Measurements from ENCODE around the gene NPBWR2. TPM values are rescaled to one million over a fixed set of nuclear protein-coding genes. Genes with fewer than 3 reads are reported as not detected.

NPBWR2 gene
- not detected for total RNA-seq

DNA sequence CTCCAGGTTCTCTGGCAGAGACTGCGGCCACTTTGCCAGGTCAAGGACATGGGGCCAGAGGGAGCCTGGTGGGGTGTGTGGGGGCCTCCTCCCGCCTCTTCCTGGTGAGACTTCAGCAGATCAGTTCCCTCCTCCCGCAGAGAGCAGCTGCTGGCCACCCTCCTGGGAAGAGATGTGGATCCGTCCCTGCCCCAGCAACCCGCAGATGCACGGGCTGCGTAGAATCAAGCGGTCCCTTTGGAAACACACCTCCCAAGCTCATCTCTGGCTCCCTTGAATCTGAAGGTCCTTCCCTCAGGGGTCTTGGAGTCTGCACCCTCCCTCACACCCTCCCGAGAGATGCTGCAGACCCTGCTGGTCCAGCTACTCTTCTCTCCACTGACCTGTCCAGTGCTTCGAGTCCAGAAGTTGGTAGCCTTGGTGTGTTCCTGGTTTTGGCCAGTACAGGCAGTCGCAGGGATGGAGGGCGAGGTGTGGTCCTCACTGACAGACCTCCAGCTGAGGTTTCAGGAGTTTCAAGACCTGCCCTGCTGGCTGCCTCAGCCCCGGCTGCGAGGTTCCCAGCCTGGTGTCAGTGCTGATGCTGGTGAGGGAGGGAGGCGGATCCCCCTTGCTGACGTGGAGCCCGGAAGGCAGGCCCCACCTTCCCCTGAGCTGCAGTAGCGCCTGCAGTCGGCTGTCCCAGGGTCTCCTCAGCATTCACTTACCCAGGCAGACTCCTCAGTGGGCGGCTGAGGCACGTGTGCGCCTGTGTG, at the start of gene NPBWR2:
NPBWR2 (minus strand) TSS at position 585 of the 755 bp plus-strand sequence. CDS start 734 bp downstream, outside the sequence.
- ATAC-seq: peak; percentile 66
- Mint-ChIP-seq H3K27ac (no peak within 1 kb of the TSS), H3K9me3 (ENCODE audit: insufficient read depth) (no peaks in the 10 kb centered on the region), H3K4me3 (no peak within 1 kb of the TSS), H3K4me1 (ENCODE audit: low read depth) (peaks cover 3% of the 10 kb centered on the region), H3K36me3 (ENCODE audit: low read depth) (no peaks in the 10 kb centered on the region), H3K27me3 (ENCODE audit: low read depth) (peaks cover 14% of the 10 kb centered on the region)
- DNase-seq: peak; percentile 53
- CTCF ChIA-PET: interaction anchor here (1.3 kb wide), 2 partner anchors 23 to 25 kb away, joined by 3 read pairs; no protein-coding TSS in a partner anchor
- POLR2A ChIA-PET: no interaction called here

DNA sequence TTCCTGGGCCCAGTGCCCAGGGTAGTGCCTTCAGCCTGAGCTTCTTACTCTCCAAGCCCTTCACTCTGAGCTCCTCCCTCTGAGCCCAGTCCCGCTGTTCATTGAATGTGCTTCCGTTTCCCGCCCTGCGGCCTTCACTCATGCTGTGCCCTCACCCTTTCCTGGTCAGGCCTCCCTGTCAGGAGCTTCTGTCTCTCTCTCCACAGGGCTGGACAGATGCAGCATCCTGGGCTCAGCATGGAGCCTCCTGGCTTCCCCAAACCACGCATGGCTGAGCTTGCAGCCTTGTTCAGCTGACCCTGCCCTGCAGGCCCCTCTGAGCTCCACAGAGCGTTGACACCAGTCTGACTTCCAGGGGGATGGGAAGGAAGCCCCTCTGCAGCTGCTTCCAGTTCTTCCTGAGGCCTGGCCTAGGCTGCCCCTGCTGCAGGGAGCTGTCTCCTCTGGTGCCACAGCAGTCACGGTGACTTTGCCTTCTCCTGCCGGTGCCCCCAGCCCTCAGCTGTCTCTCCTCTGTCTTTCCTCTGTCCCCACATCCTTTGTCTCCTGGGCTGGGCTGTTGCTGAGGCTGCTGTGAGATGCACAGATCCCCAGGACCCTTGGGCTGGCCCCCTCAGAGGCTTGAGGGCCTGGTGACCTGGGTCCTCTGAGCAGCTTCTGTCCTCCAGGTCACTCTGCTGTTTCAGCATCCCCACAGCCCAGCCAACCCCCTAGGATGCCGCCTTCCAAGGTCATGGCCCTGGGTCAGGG, 48.9 kb upstream of the NPBWR2 start:
- Mint-ChIP-seq H3K36me3 (ENCODE audit: low read depth) (no peaks in the 10 kb centered on the region), H3K9me3 (ENCODE audit: insufficient read depth) (no peaks in the 10 kb centered on the region), H3K4me3 (no peak overlapping the region), H3K27ac (no peak overlapping the region), H3K4me1 (ENCODE audit: low read depth) (no peaks in the 10 kb centered on the region), H3K27me3 (ENCODE audit: low read depth) (no peaks in the 10 kb centered on the region)
- ATAC-seq: no peak
- CTCF ChIA-PET: no interaction called here
- POLR2A ChIA-PET: no interaction called here
- DNase-seq: no peak

GRCh38 chr20:64155258-64156135, 48.1 kb upstream of the NPBWR2 start:
- no peak overlapping the region for H3K27ac Mint-ChIP-seq
- DNase-seq: no peak
- H3K27me3 Mint-ChIP-seq (ENCODE audit: low read depth): no peaks in the 10 kb centered on the region
- no peak overlapping the region for H3K4me3 Mint-ChIP-seq
- ChIA-PET POLR2A (no interaction called here), CTCF (interaction anchor here (0.6 kb wide), 1 partner anchor 875 kb away, joined by 3 read pairs; no protein-coding TSS in a partner anchor)
- no peaks in the 10 kb centered on the region for H3K9me3 Mint-ChIP-seq (ENCODE audit: insufficient read depth)
- H3K36me3 Mint-ChIP-seq (ENCODE audit: low read depth): no peaks in the 10 kb centered on the region
- no peak for ATAC-seq
- no peaks in the 10 kb centered on the region for H3K4me1 Mint-ChIP-seq (ENCODE audit: low read depth)

GRCh38 chr20:64154590-64155257, 47.4 kb upstream of the NPBWR2 start:
- H3K36me3 Mint-ChIP-seq (ENCODE audit: low read depth): no peaks in the 10 kb centered on the region
- no peak overlapping the region for H3K27ac Mint-ChIP-seq
- CTCF ChIA-PET: interaction anchor here (0.6 kb wide), 1 partner anchor 875 kb away, joined by 3 read pairs; no protein-coding TSS in a partner anchor
- ATAC-seq: no peak
- POLR2A ChIA-PET: no interaction called here
- DNase-seq: no peak
- H3K4me3 Mint-ChIP-seq: no peak overlapping the region
- no peaks in the 10 kb centered on the region for H3K27me3 Mint-ChIP-seq (ENCODE audit: low read depth)
- H3K9me3 Mint-ChIP-seq (ENCODE audit: insufficient read depth): no peaks in the 10 kb centered on the region
- H3K4me1 Mint-ChIP-seq (ENCODE audit: low read depth): no peaks in the 10 kb centered on the region

DNA sequence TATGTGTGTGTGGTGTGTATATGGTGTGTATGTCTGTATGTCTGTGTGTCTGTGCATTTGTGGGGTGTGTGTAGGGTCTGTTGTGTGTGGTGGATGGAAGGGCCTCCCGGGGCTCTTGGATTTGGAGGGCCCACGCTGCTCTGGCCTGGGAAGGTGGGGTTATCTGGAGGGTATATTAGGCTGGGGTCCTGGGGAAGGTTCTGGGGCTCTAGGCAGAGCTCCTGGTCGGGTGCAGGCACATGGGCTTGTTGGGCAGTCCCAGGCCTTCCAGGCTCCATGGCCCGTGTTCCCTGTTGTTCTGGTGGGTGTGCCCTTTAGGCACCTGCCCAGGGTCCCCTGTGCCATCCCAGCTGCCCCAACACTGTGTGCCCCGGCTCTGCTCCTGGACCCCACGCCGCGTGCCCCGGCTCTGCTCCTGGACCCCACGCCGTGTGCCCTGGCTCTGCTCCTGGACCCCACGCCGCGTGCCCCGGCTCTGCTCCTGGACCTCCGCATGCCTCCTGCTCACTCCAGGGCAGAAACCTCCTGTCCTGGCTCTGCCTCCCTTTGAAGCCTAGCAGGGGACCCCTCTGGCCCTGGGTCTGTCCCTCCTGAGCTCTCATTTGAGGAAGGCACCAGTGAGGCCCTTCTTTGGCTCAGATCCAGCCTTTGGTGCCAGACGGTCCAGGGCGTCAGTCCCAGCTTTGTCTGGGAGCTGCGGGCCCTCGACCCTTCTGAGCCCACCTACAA, 46.7 kb upstream of the NPBWR2 start:
- ChIA-PET POLR2A (no interaction called here), CTCF (no interaction called here)
- Mint-ChIP-seq H3K36me3 (ENCODE audit: low read depth) (no peaks in the 10 kb centered on the region), H3K4me3 (no peak overlapping the region), H3K4me1 (ENCODE audit: low read depth) (no peaks in the 10 kb centered on the region), H3K9me3 (ENCODE audit: insufficient read depth) (no peaks in the 10 kb centered on the region), H3K27me3 (ENCODE audit: low read depth) (no peaks in the 10 kb centered on the region), H3K27ac (no peak overlapping the region)
- DNase-seq (no peak), ATAC-seq (no peak)

DNA sequence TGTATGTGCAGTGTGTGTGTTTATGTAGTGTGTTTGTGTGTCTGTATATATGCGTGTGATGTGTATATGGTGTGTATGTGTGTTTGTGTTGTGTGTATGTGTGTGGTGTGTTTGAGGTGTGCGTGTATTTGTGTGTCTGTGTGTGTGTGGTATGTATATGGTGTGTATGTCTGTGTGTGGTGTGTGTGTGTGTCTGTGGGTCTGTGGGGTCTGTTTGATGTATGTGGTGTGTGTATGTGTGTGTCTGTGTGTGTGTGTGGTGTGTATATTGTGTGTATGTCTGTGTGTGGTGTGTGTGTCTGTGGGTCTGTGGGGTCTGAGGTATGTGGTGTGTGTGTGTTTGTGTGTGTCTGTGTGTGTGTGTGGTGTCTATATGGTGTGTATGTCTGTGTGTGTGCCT, 46.0 kb upstream of the NPBWR2 start:
- Mint-ChIP-seq H3K4me3 (no peak overlapping the region), H3K36me3 (ENCODE audit: low read depth) (no peaks in the 10 kb centered on the region), H3K27ac (no peak overlapping the region), H3K27me3 (ENCODE audit: low read depth) (no peaks in the 10 kb centered on the region), H3K9me3 (ENCODE audit: insufficient read depth) (no peaks in the 10 kb centered on the region), H3K4me1 (ENCODE audit: low read depth) (no peaks in the 10 kb centered on the region)
- no peak for ATAC-seq
- CTCF ChIA-PET: no interaction called here
- POLR2A ChIA-PET: no interaction called here
- DNase-seq: no peak

- no peak overlapping the region for H3K4me3 Mint-ChIP-seq
- H3K4me1 Mint-ChIP-seq (ENCODE audit: low read depth): no peaks in the 10 kb centered on the region
- no peak overlapping the region for H3K27ac Mint-ChIP-seq
- ChIA-PET POLR2A (no interaction called here), CTCF (no interaction called here)
- ATAC-seq: no peak
- H3K9me3 Mint-ChIP-seq (ENCODE audit: insufficient read depth): no peaks in the 10 kb centered on the region
- no peaks in the 10 kb centered on the region for H3K27me3 Mint-ChIP-seq (ENCODE audit: low read depth)
- DNase-seq: no peak
- H3K36me3 Mint-ChIP-seq (ENCODE audit: low read depth): no peaks in the 10 kb centered on the region
These were observed 45.5 kb upstream of the NPBWR2 start for GRCh38 chr20:64152906-64153305.

- ATAC-seq (no peak), DNase-seq (no peak)
- Mint-ChIP-seq H3K36me3 (ENCODE audit: low read depth) (no peaks in the 10 kb centered on the region), H3K4me1 (ENCODE audit: low read depth) (no peaks in the 10 kb centered on the region), H3K27ac (no peak overlapping the region), H3K4me3 (no peak overlapping the region), H3K27me3 (ENCODE audit: low read depth) (no peaks in the 10 kb centered on the region), H3K9me3 (ENCODE audit: insufficient read depth) (no peaks in the 10 kb centered on the region)
- ChIA-PET POLR2A (no interaction called here), CTCF (no interaction called here)
These were observed 44.5 kb upstream of the NPBWR2 start for GRCh38 chr20:64151633-64152530.

DNA sequence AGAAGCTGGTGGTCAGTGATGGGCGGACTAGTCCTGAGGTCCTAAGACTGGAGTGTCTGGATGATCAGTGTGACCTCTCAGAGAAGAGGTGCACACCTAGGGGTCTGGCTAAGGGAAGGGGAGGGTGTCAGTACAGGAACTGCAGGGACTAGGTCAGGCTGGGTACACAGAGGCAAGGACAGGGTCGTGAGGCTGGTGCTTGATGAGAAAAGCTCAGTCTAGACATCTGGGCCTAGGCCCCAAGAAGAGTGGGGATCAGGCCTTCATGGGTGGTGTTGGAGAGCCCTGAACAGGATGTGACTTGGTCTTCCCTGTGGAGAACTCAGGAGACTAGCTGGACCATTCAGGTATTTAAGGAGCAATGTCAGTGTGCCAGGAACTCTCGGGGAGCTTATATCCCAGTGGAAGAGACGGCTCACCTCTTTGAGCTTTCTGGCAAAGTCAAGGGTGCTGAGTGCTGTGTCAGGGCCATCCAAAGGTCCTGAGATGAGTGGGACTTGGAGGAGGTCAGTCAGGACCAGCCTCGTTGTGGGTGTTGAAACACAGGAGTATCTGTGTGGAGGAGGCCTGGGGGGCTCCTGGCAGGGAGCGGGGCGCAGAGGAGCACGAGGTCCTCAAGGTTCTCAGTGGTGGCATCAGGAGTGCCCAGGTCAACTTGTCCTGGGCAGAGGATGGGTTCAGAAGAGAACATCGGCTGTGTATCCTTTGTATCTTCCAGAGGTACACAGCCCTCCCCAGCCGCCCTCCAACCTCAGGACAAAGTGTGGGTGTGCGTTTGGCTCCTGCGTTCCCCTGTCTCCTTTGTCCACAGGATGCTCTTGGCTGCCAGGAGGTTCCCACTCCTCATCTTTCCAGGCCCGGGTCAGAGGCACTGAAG, 43.6 kb upstream of the NPBWR2 start:
- Mint-ChIP-seq H3K9me3 (ENCODE audit: insufficient read depth) (no peaks in the 10 kb centered on the region), H3K4me1 (ENCODE audit: low read depth) (no peaks in the 10 kb centered on the region), H3K36me3 (ENCODE audit: low read depth) (no peaks in the 10 kb centered on the region), H3K27ac (peak overlapping the region; percentile 27), H3K4me3 (no peak overlapping the region), H3K27me3 (ENCODE audit: low read depth) (no peaks in the 10 kb centered on the region)
- no peak for DNase-seq
- ChIA-PET POLR2A (no interaction called here), CTCF (no interaction called here)
- no peak for ATAC-seq
